SU-DHL-6 (cell line): ENCODE data around the gene ARMC9.

Experiments
- H2AFZ ChIP-seq: fragments of 200-600 bp; sonication (generic); 2 replicates; pipeline ENCODE4 v1.6.1; 2014; ENCODE audit warnings: low read depth, mild to moderate bottlenecking, moderate library complexity, mixed read lengths, antibody characterized with exemption, low read length; ENCODE audit not compliant: severe bottlenecking
- H3F3A ChIP-seq: fragments of 200-600 bp; shearing (Covaris generic); 2 replicates; pipeline ENCODE4 v1.6.0; 2016; ENCODE audit warnings: antibody characterized with exemption, mild to moderate bottlenecking; ENCODE audit not compliant: insufficient read depth
- H3K27ac ChIP-seq: fragments of 200-600 bp; sonication (generic); 2 replicates; pipeline ENCODE4 v1.5.1; 2016; ENCODE audit warnings: low read depth, mild to moderate bottlenecking, low read length, moderate library complexity, mixed read lengths
- H3K27me3 ChIP-seq: fragments of 200-600 bp; sonication (generic), shearing (Covaris generic); 2 replicates; pipeline ENCODE4 v1.6.0; 2014; ENCODE audit warnings: mild to moderate bottlenecking, low read length
- H3K36me3 ChIP-seq: fragments of 200-600 bp; sonication (generic); 2 replicates; pipeline ENCODE4 v1.6.1; 2014; ENCODE audit warnings: mild to moderate bottlenecking, low read length, mixed read lengths
- H3K4me2 ChIP-seq: fragments of 300-600, 200-600 bp; shearing (Covaris generic), sonication (generic); 2 replicates; pipeline ENCODE4 v1.6.0; 2014; ENCODE audit warnings: low read length, low read depth, mild to moderate bottlenecking; ENCODE audit not compliant: poor library complexity, severe bottlenecking
- H3K4me3 ChIP-seq: fragments of 200-600 bp; sonication (generic); 2 replicates; pipeline ENCODE4 v1.5.1; 2014; ENCODE audit warnings: antibody characterized with exemption, low read length, mild to moderate bottlenecking, mixed read lengths; ENCODE audit not compliant: insufficient read depth, poor library complexity, severe bottlenecking
- H3K79me2 ChIP-seq: fragments of 200-600 bp; sonication (generic); 2 replicates; pipeline ENCODE4 v1.6.1; 2014; ENCODE audit warnings: mild to moderate bottlenecking, low read length, moderate library complexity; ENCODE audit not compliant: insufficient read depth
- H3K9ac ChIP-seq: fragments of 200-600 bp; sonication (generic); 2 replicates; pipeline ENCODE4 v1.7.0; 2014; ENCODE audit warnings: mild to moderate bottlenecking, low read length
- H3K9me2 ChIP-seq: fragments of 200-600 bp; sonication (generic); replicated peaks from 2 replicates; pipeline ENCODE4 v1.6.1; 2014; ENCODE audit warnings: low read length; ENCODE audit not compliant: insufficient read depth
- H3K9me3 ChIP-seq: fragments of 200-600 bp; sonication (generic); 2 replicates; pipeline ENCODE4 v1.6.1; 2014; ENCODE audit warnings: low read length, mixed read lengths; ENCODE audit not compliant: insufficient read depth
- H4K20me1 ChIP-seq: fragments of 200-600 bp; sonication (generic); 2 replicates; pipeline ENCODE4 v1.6.1; 2014; ENCODE audit warnings: low read depth, mild to moderate bottlenecking, antibody characterized with exemption, low read length, moderate library complexity, mixed read lengths
- CTCF ChIP-seq: fragments of 200-600 bp; sonication (generic); IDR thresholded peaks from one replicate; pipeline ENCODE4 v1.5.1; 2017; ENCODE audit warnings: antibody characterized with exemption, mild to moderate bottlenecking, low read length, moderate library complexity; ENCODE audit not compliant: insufficient read depth, poor library complexity, severe bottlenecking
- EZH2phosphoT487 ChIP-seq: fragments of 200-600 bp; sonication (generic), shearing (Covaris generic); conservative IDR thresholded peaks from 2 replicates; pipeline ENCODE4 v1.6.1; 2018; ENCODE audit warnings: mild to moderate bottlenecking, antibody characterized with exemption, low read length, moderate library complexity, mixed read lengths

The ARMC9 gene

DNA sequence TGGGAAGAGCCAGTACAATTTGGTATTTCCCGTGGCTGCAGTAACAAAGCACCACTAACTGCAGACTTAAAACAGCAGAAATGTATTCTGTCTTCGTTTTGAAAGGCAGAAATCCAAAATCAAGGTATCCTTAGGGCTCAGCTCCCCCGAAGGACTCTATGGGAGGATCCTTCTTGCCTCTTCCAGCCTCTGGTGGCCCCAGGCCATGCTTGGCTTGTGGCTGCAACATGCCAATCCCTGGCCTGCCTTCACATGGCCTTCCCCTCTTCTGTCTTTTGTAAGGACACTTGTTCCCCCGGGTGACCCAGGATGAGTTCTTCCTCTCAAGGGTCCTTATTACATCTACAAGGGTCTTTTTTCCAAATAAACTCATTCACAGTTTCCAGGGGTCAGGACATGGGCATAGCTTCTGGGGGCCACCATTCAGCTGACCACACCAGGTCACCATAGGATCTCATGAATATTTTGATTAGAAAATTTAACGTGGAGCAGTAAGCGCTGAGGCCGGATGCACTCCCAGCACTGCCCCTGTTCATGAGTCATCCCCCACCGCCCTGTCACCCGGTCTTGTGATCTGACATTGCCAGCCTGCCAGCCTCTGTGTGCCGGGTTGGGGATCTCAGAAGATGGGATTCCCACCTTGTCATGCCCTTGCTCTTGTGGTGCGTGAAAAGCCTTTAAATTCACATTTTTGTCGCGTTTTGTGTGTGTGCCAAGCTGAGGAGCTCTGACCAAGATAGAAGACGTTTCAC, 135.9 kb downstream of the ARMC9 start:
- Histone ChIP-seq H3K27me3 (no peaks in the 10 kb centered on the region), H3K4me3 (no peak overlapping the region), H3K9me2 (no peaks in the 10 kb centered on the region), H3K9ac (no peak overlapping the region), H4K20me1 (no peaks in the 10 kb centered on the region), H3K27ac (no peak overlapping the region), H3K9me3 (no peaks in the 10 kb centered on the region), H2AFZ (no peak overlapping the region), H3K79me2 (no peaks in the 10 kb centered on the region), H3F3A (no peaks in the 10 kb centered on the region), H3K36me3 (no peaks in the 10 kb centered on the region), H3K4me2 (no peak overlapping the region)
- no peak for TF ChIP-seq CTCF
- no peak for TF ChIP-seq EZH2phosphoT487

- H3F3A ChIP-seq, result no peaks in the 10 kb centered on the region
- no peak overlapping the region for H3K4me3 ChIP-seq
- no peak overlapping the region for H2AFZ ChIP-seq
- H3K4me2 ChIP-seq, result no peak overlapping the region
- H3K79me2 ChIP-seq, result no peaks in the 10 kb centered on the region
- H3K27ac ChIP-seq, result no peak overlapping the region
- no peaks in the 10 kb centered on the region for H3K9me2 ChIP-seq
- H3K27me3 ChIP-seq, result no peaks in the 10 kb centered on the region
- H3K9me3 ChIP-seq, result no peaks in the 10 kb centered on the region
- H3K9ac ChIP-seq, result no peak overlapping the region
- TF ChIP-seq EZH2phosphoT487 (no peak), CTCF (no peak)
- no peaks in the 10 kb centered on the region for H3K36me3 ChIP-seq
- H4K20me1 ChIP-seq, result no peaks in the 10 kb centered on the region
These were observed 136.6 kb downstream of the ARMC9 start for GRCh38 chr2:231334981-231335380.

- Histone ChIP-seq H4K20me1 (no peaks in the 10 kb centered on the region), H2AFZ (no peak overlapping the region), H3K79me2 (no peaks in the 10 kb centered on the region), H3K27ac (no peak overlapping the region), H3F3A (no peaks in the 10 kb centered on the region), H3K4me2 (no peak overlapping the region), H3K27me3 (no peaks in the 10 kb centered on the region), H3K9ac (no peak overlapping the region), H3K36me3 (no peaks in the 10 kb centered on the region), H3K4me3 (no peak overlapping the region), H3K9me2 (no peaks in the 10 kb centered on the region), H3K9me3 (no peaks in the 10 kb centered on the region)
- TF ChIP-seq CTCF (no peak), EZH2phosphoT487 (no peak)
These were observed 137.2 kb downstream of the ARMC9 start for GRCh38 chr2:231335591-231335990.
